Measurements from ENCODE around the gene TPPP2.

Gene TPPP2

DNA sequence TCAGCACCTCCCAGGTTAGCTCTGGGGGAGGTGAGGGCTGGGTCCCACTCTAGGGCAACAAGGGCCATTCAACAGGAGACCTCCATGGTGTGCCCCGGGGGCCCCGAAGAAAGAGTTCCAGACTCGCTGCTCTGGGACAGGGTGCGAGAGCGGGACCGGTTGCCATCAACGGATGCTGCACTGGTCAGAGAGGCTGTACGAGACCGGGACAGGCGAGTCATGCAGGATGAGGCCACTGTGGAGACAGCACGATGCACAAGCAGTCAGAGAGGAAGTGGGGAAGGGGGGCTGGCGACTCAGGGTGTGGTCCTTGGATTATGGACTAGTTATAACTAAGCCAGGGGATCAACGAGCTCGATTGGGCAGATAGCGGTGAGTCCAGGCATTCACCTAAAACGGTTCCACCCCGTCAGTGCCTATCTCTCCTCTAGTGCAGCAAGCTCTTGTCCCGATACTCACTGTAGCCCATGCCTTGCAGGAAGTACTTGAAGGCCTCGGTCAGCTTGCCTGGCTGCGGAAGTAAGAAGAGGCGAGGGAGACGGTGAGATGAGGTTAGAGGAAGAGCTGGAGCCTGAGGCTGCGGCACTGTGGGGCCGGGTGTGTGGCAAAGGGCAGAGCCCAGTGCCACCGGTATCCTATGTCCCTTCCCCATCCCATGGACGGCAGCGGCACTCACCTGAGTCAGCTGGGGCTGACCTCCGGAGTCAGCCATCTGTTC is 12.3 kb upstream of the TPPP2 start:
- no peak for DNase-seq

DNA sequence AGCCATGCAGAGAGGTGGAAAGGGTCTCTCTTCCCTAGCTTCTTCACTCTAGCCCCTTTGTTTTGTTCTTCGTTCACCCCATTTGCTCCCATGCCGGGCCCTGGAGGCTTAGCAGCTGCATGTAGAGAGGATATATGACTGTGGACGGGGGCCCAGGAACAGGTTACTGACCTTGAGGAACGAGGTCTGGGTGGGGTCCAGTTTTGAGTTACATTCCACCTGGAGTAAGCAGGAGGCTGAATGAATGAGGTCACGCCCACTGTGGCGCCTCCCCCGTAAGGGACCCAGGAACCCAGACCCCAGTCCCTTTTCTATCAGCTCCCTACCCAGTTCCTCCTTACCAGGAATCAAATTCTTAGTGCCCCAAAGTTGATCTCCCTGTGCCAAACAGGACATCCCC is 11.7 kb upstream of the TPPP2 start:
- DNase-seq = no peak

DNA sequence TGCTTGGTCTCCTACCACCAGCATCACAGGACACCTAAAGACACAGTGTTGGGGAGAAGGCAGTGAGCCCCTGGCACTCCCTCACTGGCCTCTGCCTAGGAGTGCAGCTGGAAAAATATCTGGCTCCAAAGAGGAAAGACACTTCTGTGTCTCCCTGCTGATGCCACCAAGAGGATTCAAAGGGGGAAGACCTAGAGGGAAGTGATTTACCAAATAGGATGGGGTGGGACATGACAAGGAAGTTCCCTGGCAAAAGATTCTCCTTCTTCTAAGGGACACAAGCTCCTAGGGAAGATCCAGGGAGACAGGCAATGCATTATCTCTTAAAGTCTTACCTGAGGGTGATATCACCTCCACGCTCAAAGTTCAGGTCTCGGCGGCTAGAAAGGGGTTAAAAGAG is 11.2 kb upstream of the TPPP2 start:
- DNase-seq = no peak

DNA sequence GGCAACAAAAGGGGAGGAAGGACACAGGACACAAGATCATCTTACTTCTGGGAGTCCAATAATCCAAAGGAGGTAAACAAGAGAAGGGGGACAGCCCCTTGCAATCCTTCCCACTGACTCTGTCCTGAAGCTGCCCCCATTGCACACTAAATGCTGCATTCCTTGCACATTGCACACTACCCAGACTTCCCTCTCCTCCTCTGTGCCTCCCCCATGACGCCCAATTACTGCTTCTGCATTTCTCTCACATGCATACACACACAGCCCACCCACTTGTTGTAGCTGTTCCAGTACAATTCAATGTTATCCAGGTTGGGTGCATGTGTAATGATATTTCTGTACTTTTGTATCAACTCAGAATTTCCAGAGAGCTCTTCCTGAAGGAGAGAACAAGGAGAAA is 10.7 kb upstream of the TPPP2 start:
- DNase-seq = no peak

DNA sequence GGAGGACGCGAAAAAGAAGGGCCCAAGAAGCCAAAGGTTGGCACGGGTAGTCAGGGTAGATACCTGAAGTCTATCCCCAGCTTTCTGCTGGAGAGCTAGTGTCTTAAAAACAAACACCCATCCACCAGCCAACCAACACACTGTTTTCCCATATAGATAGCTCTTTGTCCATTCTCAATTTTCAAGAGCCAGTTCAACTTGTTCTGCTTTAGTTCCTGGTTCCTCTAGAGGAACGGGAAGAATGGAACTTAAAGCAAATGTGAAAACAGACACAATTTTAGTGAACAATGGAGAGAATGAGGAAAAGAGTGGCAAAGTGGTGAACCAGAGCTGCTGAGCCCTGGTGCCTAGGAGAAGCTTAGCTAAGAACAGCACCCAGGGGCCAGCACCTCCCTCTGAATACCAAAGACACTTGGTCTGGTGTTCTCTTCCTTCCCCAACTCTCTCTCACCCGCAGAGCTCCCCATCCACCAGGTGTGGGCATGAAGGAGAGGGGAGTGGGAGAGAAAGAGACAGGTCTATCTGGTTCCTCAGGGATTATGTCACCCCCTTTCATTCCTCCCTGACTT is 9.0 kb upstream of the TPPP2 start:
- DNase-seq = no peak

DNA sequence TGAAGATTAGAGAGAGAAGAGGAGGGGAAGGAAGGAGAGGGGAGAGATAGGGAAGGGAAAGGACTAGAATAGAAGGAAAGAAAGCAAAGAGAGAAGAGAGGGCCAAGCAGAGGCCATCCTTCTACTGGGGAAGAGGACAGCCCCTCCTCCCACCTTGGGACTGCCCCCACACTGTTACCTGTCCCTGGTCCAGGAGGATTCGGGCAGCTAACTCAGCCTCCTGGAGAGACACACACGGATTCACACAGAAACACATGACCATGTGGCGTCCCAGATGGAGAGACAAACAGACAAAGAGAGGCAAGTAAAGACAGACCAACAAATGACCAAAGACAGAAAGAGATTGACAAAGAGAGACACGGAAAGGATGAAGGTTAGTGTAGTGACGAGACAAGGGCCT is 7.3 kb upstream of the TPPP2 start:
- no peak for DNase-seq

DNA sequence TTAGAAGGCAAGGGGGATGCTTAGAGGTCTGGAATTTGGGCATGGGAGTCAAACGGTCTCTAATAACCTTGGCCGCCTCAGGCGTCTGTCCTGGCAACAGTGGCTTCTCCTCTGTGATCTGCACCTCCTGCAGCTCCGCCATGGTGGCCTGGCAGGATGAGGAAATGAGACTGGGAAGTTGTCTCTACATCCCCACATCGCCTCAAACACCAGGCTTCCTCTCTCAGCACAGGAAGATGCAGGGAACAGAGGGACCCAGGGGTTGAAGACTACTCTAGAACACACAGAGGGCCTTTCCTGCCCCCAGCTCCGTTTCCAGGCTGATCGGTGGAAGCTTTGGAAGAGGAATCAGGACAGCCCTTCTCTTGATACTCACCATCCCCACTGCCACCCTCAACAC is 6.8 kb upstream of the TPPP2 start:
- DNase-seq = no peak

DNA sequence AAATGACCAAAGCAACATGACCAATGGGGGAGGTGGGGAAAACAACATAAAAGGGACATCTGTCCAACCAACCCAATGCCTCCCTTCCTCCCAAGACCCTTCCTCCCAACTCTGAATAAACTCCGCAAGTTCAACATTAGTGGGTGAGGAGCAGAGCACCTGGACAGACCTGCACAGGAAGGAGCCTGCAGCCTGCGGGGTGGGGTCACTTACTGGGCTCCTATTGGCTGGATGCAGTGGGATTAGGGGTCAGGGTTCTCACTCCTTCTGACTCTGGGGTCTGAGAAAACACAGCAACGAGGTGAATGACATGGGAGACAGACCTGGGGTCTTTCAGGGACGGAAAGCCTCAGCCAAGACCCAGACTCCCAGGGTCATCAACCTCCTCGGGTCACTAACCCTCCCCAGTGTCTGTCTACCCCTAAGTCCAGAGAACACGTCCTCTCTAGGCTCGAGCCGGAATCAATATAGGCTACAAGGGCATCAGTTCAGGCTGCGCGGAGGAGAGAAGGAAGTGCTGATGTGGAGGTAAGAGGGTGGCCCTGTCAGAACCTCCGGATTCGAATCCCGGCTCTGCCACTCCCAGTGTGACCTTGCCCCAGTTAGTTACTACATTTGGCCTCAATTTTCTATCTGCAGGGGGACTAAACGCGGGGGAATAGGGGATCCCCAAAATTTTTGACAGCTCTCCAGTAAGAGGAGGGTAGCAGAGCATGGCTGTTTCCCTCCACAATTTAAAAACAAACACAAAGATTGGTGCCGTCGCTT is 6.0 kb upstream of the TPPP2 start:
- DNase-seq = peak; percentile 9

DNA sequence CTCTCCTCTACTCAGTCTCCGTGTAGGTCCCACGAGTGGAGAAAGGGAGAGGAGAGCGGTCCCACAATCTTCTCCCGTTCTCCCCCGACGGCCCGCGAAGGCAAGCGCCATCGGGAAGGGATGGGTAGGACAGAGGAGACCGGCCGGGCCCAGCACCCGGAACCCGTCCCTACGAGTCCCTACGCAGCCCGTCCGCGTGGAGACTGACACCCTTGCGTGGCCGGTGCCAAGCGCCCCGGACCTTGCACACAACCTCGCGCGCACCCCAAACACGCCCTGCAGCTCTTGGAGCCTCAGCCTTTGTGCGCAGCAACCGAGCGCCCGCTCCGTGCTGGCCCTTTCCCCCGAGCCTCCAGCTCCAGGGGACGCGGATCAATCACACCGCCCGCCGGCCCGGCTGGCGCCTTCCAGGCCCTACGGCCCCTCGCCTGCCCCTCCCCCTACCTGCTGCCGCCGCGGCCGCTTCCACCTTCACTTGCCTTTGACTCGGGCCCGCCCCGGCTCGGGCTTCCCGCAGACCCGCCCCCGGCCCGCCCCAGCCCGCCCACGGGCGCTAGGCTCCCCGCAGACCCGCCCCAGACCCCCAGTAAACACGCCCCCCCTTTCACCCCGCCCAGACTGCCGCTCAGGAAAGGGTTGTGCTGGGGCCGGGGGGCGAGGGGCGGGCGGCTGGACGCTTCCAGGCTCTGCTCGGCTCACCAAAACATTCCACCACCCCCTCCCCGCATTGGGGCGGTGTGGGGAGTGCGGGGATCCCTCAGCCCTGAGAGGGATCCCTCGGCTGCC is 5.2 kb upstream of the TPPP2 start, which contains the start of gene NDRG2:
Gene NDRG2 (minus strand): TSS at position 477 of the 786 bp plus-strand sequence. CDS start 1,746 bp downstream, outside the sequence.
- DNase-seq = peak; percentile 68

DNA sequence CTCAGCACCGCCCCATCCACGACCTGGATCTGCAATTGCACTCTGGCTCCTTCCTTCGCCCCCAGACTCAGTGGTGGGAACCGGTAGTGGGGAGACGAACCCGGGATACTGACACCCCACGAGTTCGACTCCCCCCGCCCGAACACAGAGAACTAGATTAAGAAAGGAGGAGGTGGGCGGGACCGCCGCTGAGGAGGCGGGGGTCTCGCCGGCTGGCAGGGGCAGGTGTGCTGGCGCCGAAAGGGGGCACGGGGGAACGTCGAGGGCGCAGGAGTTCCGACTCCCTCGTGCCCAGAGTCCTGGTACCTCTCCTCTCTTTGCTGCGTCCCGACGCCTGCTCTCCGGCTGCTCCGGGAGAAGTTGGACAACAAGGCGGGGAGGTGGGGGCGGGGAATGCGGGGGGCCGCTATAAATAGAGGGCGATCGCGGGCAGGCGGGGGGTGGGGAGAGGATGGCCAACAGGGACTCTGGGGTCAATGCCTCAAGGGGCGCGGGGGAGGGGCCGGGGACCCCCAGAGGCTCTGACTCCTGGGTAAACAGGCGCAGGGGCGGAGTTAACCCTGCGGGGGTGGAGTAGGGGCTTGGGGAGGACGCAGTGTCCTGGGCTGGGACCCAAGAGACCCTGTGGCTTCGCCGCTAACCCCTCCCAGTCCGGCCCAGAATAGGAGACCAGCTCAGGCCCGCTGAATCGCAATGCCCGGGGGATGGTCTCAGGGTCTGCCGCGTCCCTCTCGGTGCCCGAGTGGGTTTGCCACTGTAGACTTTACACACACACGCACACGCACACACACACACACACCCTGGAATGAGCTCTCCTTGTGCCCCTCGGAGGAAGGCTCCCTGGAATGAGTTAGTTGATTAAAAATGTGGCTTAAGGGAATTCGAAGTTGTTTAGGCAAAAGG is 4.4 kb upstream of the TPPP2 start:
- no peak for DNase-seq

DNA sequence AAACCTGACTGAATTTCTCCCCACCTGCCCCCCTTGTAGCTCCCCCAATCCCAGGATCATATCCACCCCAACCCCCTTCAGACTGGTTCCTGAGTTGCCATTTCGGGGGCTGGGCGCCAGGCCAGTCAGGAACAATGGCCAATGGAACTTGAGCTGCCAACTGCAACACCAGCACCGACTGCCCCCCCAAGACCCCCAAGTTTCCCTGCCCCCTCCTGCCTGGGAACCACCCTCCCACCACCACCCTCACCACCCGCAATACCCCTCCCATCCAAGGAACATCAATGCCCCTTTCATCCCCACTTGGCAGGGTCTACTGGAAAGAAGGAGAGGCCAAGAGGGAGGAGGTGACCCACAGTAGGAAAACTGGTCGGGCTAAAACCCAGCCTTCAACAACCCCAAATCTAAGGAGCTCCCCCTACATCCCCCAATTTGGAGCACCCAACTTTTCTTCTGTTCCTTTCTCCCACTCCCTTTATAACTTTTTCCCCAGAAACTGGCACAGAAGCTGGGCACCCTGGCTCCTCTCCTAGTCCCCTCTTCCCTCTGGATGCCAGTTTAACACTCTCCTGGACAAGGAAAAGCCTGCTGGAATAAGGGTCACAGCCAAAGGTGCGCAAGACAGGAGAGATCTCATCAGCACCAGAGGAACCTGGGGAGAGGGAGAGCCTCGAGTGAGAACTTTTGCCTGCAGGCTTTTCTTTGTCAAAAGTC is 3.6 kb upstream of the TPPP2 start:
- no peak for DNase-seq

DNA sequence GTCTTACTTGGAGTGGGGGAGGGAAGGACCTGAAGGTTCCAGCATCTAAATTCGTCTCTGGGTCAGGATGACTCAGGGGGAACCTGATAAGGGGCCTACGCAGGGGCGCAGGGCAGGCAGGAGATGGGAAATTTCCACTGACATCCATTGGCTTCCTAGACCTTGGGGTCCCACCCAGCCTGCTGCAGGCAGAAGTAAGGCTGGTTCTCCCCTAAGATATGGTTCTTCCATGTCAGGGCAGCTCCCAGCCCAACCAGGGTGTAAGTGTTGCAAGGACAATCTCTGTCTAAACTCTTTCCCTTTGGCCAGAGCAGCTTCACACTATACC is 3.1 kb upstream of the TPPP2 start:
- no peak for DNase-seq

DNA sequence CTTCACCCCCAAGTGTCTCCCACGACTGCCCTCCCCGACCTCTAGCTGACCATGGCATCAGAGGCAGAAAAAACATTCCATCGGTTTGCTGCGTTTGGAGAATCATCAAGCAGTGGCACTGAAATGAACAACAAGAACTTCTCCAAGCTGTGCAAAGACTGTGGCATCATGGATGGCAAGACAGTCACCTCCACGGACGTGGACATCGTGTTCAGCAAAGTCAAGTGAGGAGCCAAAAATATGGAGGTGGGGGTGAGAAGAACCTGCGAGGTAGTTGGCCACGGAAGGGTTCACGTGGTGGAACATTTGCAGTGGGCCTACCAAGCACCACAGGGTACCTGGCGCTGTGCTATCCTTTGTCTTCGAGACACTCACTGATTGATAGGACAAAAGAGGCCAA is 514 bp downstream of the TPPP2 start:
- DNase-seq = no peak

DNA sequence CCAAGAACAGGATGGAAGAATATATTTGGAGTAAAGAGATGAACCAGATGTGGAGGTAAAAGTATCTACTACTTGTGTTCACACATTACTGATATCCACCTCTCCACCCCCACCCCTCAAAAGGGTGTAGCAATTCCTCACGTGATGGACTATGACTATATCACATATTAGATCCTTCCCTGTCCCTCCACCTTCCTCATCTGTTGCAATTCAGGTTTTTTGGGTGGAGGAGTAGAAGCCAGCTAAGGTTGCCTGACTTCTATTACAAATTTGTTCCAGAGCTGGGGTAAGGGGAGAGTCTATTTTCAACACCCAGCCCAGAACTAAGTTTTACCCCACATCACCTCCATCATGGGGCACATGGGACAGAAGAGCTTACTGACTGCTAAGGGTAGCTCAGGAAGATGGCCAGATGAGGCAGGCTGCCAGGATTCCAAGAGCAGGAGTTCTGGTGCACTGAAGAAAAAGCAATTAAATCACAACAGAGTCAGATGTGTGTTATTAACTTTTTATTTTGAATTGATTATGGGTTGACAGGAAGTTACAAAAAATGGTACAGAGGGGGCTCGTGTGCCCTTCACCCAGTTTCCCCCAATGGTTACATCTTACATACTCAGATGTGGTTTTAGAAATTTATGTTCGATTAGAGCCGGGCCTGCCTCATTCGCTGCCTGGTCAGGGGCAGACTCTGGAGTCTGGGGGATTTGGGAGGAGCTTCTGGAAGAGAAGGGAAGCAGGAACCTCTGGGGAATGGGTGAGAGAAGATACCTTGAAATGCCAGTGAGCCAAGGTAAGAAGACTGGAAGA is 2.5 kb downstream of the TPPP2 start:
- DNase-seq = no peak

DNA sequence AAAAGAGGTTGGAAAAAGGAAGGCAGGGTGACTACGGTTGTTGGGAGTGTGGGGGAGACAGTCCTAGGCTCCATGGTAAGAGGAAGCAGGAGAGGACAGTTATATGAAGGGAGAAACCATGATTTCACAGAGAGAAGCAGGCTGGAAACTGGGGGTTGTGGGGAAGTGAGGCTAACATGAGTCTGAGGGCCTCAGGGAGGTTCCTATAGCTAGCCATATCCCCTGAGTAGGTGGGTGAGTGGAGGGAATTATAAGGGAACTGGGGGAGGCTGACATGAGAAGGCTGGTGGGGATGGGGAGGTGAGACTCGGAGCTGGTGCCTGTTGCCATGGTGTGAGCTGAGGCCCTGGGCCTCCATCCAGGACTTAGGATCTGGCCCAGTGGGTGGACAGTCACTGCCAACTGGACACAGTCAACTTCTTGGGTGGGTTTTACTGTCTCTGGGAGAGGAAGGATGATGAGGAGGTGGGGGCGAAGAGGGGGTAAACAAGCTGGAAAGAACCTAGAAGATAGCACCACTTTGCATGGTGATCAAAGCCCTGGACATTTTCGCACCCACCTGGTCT is 3.2 kb downstream of the TPPP2 start:
- no peak for DNase-seq

DNA sequence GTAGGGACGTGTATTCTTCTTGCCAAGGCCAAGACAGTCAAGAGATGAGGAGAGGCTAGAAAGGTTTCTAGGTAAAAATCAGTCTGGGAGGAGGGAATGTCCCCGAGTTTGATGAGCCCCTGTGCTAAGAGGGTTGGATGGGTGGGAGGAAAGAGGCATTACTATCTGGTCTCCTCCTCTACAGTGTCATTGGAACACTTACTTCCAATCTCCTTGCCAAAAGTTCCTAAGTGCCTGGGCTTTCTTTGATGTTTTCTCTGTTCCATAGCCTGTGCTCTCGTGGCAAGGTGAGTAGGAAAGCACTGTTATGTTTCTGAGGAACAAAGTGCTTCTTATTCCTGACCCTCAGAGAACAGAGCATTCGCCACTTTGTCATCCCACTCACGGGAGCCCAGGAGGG is 4.7 kb downstream of the TPPP2 start, which contains the start of gene RNASE13:
Gene RNASE13 (minus strand): TSS at position 101 of the 400 bp plus-strand sequence. CDS start 519 bp downstream, outside the sequence.
- no peak for DNase-seq

DNA sequence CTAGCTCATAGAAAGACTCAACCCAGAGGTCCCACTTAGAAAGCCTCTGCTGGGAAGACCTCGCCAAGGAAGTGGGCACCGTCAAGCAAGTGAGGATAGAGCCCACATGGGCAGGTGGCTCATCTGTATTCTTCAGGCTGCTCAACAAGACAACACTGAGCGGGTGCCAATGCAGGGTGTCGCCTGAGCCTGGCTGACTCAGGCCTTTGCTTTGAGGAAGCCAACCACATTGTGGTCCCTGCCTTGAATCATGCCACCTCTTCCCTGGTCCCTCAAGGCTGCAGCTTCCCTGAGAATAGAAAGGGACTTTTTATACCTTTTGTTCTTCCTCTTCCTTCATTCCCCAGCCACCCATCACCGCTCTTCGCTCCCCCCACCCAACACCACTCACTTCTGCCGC is 6.7 kb downstream of the TPPP2 start:
- DNase-seq = no peak

DNA sequence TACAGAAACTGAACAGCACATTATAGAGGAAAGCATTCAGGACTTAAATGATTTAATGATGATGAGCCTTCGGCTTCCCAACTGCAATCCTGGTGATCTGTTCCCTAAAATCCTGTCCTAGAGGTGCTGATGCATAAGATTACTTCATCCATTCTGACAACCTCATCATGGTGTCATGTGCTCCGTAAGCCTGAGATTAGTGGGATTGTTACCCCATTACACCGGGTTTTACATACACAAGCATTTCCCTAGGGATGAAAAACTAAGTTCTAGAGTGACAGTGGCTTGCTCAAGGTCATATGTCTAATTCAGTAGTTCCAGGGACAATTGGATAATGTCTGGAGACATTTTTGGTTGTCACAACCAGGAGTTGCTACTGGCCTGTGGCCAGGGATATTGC is 7.1 kb downstream of the TPPP2 start:
- no peak for DNase-seq

DNA sequence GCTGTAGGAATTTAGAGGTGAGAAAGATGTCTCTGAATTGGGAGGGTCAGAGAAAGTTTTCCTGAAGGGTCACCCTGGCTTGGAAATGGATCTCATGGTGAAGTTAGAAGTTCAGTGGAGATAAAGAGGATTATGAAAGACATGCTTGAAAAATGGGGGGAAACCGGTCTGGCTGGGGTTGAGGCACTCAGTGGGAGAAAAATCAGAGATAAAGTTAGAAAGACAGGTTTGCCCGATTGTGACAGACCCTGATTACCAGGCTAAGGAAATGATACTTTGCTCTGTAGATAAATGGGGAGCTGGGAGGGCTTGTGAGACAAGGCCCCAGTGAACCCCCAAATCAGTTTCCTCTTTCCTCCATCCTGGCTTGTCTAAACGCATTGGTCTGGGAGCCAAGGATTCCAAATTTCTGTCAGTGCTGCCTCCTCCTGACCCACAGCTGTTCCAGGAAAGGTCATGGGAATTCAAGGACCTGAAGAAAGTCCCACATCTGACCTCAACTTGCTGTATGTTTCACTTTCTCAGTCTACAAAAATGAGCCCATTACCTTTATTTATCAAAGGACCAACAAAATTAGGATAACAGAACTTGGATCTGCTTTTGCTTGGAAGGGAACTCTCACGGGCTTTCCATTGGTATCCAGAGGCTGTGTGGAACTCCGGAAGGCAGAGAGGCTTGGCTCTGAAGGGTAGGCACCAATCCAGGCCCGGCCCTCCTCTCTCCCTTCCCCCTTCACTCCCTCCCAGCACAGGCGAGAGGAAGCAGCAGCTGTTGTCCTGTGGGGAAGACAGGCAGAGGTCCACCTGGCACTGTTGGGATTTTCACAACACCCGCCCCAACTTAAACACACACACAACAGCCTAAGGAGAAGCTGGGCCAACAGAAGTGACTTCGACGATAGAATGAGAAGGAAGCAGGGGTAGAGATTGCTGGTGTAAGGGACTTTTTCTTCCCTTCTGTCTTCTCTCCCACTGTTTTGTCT is 8.7 kb downstream of the TPPP2 start:
- DNase-seq = no peak
